Skin of body (tissue), 2 donors: Measurements from ENCODE around the gene FSTL5. TPM values are rescaled to one million over a fixed set of nuclear protein-coding genes. Genes with fewer than 3 reads are reported as not detected.
"Not testable (repeated sequence)": the region's sequence is repeated elsewhere in the genome, so short reads cannot be mapped to it uniquely, and the experiment has no call there.

Source experiments
- DNase-seq: peaks from one replicate; lab custom pipeline; 2025; lab: John Stamatoyannopoulos, UW
- total RNA-seq: library from RNA; depleted of rRNA; stranded (reverse); fragments of >200 nt; gene quantifications from one replicate; pipeline ENCODE4 v1.2.3, GENCODE V29; 2014

FSTL5 gene
- total RNA-seq, 1 donor from 2014 or later = 4.9 TPM

DNA sequence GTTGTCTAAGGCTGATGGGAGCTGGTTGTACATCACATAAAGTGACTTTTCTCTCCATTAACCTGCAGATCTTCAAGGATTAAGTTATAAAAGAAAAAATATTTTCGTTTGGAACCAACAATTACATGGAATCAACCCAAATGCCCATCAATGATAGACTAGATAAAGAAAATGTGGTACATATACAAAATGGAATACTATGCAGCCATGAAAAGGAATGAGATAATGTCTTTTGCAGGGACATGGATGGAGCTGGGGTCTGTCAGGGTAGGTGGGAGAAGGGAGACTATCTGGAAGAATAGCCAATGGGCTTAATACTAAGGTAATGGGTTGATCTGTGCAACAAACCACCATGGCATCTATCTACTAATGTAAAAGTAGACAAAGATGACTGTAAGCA is 313.2 kb downstream of the FSTL5 start:
- DNase-seq = no peak

DNA sequence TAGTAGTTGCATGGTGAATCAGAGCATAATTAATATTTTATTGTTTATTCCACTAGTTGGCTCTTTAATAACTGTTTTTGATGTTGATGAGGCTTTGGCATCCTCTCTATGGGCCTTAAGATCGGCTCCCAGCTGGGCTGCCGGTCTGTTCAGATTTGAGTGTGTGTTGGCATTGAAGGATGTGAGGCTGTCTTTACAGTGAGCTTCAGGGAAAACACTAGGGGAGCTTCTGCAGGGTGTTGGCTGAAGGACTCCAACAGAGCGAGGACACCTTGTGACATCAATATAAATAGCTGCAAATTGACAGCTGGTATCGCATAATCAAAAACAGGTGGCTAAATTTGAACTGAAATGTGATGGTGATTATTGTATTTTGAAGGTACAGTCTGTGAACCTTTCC is 322.0 kb downstream of the FSTL5 start:
- DNase-seq = no peak

DNA sequence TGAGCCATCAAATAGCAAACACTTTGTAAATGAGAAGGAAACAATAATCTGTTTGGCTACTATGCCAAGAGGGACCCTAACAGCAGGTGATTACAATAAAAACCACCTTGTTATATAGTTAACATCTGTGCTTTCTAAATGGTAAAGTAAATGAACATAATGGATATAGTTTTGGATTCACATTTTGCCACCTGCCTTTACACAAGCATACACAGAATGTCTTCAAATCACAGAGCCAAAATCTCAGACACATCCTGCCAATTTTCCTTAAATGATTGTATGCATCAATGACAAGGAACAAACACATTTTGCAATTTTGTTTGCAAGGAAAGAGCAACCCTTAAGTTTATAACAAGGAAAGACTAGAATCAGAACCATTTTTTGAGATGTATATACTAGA is 334.2 kb downstream of the FSTL5 start:
- no peak for DNase-seq

DNA sequence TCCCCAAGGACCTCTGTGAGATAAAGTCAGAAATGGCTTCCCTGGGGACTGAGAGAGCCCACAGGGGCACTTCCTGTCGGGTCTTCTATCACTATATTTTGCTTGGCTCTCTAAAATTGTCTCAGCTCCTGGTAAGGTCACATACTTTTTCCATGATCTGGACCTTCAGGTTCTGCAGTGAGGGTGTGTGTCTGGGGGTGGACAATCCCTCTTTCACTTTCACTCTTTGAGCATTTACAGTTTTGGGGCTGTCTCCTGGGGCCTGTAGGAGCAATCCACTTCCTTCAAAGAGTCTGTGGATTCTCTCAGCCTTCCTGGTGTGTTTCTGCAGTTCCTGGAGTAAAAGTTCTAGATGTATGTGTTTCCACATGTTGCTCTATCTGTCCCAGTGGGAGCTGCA is 335.7 kb downstream of the FSTL5 start:
- no peak for DNase-seq

DNA sequence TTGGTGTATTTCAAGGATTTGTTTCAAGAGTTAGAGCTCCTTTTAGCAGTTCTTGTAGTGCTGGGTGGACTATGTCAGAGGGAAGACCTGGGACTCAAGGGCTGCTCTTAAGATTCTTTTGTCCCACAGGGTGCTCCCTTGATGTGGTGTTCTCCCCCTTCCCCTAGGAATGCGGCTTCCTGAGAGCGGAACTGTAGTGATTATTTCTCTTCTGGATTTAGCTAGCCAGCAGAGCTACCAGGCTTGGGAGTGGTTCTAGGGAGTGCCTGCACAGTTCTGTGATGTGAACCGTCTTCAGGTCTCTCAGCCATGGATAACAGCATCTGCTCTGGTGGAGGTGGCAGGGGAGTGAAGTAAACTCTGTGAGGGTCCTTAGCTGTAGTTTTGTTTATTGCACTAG is 336.8 kb downstream of the FSTL5 start:
- no peak for DNase-seq

DNA sequence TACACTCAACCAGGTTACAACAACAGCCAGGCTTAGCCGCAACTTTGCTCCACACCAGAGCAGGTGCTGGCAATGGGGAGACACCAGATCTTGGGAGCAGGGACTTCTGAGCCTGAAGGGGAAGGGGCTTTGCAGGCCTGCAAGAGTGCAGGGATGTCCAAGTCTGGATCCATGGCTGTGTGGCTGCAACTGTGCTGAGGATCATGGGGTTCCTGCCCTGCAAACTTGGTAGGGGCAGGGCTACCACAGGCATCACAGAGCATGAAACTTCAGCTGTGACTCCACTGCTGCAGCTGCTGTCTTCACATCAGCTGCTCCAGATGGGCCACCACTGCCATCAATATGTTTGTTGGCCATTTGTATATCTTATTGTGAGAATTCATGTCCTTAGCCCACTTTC is 340.4 kb downstream of the FSTL5 start:
- DNase-seq = no peak

DNA sequence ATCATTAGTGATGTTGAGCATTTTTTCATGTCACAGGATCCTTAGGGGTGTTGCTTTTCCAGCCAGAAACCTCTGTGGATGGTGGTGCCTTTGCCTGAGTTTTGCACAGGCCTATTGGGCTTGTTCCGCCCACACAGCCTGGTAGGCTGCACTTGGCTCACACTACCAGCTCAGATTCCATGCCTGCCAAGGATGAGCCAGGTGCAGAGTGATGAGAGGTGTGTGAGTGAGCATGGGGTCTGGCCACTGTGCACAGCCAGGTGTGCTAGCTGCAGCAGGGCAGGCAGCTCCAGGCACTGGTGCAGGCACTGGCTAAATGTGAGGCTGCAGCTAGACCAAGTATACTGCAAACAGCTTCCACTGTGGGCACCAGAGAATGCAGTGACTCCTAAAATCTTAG is 341.6 kb downstream of the FSTL5 start:
- DNase-seq = no peak

DNA sequence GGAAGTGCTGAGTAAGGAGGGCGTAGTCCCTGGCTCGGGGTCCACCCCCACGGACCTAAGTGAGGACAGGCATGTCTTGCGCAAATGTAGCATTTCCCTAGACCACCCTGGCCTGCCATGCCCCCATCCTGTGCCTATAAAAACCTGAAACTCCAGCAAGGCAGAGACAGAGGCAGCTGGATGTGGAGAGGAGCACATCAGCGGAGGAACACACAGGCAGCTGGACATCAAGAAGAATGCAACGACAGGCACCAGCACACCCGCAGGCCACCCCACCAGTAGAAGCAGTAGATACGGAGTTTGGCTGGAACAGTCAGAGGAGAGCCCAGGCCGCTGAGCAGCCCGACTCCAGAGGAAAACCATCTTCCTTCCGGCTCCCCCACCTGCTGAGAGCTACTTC is 345.9 kb downstream of the FSTL5 start:
- no peak for DNase-seq

DNA sequence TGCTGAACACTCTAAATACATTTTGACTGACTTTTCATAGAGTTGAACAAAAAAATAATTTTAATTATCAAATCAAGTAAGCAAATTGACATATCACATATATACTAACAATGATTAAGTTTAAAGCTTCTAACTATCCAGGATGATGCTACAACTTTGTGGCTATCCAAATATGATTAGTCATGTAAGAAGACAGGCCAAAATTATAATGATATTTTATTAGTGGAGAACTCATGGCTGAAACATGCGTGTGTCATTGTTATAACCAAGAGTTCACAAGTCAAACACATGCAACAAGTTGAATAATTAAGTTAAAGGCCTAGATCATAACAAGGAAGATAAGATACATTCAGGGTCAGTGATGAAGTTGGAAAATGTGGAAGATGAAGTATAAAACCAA is 346.8 kb downstream of the FSTL5 start:
- no peak for DNase-seq

DNA sequence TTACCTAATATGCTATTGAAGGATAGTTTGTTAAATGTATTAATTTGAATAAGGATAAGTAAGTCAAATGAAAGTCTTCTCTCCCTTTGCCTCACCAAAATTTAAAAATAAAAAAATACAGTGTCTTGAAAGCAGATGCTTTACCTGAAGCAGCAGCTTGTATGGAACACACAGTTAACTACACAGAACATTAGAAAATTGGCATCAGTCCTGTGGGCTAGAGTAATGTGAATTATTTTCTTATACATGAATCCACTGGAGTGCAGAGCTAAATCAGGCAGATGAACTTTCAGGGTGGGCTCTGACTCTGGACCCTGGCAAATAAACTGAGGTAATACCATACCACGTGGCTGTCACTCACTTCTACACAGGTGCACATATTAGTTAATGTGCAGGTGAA is 348.0 kb downstream of the FSTL5 start:
- DNase-seq = no peak

DNA sequence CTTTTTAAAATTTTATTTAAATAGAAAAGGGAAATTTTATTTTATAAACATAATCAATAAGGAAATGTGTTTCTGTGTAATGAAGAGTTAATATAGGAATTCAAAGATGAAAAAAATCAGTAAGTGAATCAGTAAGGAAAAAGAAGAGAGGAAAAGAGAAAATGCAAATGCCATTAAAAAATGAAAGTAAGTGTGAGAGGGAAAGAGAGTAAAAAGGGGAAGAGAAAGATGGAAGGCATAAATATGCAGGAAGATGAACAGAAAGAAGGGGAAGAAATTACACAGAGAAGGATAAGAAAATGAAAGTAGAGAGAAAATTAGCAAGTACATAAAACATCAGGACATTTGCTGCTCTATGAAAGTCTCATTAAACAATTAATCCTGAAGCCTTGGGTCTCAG is 349.9 kb downstream of the FSTL5 start:
- DNase-seq = no peak

DNA sequence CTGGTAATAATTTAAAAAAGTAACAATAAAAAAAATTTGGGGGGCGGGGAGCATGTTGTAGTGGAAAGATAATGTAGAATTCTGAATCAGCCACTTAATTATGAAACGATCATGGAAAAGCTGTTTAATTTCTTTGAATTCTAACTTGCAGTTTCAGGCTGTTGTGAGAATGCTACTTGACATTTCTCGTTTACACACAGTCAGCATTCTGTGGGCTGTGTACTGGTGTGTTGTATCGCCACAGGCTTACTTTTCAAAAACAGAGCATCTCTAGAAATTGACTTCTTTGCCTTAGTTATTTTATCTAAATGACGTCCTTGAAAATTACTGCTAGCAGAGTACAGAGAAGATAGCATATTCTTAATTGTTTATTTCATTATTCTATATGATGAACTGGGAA is 350.4 kb downstream of the FSTL5 start:
- DNase-seq = no peak

DNA sequence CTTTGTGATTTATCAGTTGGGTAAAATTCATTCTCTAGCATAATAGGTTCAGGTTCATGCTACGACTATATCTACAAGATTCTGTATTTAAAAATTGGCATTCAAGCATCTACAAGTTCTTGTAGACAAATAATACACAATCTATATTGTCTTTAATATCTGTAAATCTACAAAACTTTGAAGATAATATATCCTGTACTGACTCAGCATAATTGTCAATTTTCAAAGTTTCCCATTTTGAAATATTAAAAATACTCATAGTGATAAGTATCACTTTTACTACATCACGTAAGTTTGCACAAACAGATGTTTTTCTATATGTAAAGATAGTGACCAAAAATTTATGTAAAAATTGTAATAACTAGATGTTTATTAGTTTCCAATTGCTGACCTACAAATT is 360.6 kb downstream of the FSTL5 start:
- DNase-seq = no peak

DNA sequence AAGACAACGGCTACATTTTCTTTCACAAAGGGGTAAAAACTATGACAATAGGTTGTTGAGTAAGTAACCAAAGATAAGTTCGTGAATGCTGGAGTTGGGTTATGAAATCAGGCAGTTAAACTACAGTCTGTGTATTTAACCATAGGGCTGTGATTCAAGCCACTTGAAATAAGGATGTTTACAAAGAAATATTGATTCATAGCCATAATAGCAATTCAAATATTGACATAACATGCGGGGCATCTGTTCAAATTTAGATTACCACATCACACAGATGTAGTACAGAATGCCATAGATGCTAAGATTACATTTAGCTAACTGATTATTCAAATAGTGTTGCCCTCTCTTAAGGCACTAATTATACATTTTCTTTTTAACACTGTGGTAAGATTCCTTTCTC is 364.1 kb downstream of the FSTL5 start:
- no peak for DNase-seq

DNA sequence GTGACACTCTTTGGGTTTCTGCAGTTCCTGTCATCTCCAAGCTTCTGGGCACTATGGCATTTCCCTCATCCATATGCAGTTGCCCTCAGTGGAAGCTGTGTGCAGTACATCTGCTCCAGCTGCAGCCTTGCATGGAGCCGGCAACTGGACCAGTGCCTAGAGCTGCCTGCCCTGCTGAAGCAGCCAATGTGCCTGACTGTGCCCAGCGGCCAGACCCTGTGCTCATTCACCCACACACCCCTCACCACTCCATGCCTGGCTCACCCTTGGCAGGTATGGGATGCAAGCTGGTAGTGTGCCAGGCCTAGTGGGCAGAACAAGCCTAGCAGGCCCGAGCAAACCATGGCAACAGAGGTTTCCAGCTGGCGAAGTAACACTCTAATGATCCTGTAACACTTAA is 370.8 kb downstream of the FSTL5 start:
- no peak for DNase-seq

DNA sequence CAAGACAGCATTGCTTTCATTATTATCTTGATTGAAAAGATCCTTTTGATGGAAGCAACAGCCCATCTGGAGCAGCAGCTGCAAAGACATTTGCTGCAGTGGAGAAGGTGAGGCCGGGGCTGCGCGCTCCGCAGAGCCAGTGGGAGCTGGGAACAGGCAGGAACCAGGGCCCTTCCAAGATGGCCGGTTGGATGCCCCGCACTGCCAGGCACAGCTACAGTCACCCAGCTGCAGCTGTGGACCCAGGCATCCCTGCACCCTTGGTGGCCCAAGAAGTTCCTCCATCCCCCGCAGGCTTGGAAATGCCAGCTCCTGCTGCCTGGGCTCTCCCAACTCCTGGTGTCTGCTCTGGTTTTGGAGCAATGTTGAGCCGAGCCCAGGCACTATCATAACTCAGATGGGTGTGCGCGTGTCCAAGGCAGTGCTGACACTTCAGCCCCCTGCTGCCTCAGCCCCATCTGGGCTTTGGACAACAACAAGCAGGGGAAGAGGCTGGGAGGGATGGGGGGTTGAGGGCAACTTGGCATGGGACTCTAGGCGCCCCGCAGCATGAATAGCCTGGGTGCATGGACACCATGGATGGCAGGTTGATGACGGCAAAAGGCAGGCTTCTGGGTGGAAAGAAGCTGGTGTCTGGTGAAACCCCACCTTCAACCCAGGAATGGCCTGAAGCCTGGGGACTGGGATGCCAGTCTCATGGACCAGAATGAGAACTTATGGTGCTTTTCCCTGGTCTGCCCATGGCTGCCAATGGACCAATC is 371.8 kb downstream of the FSTL5 start:
- no peak for DNase-seq

DNA sequence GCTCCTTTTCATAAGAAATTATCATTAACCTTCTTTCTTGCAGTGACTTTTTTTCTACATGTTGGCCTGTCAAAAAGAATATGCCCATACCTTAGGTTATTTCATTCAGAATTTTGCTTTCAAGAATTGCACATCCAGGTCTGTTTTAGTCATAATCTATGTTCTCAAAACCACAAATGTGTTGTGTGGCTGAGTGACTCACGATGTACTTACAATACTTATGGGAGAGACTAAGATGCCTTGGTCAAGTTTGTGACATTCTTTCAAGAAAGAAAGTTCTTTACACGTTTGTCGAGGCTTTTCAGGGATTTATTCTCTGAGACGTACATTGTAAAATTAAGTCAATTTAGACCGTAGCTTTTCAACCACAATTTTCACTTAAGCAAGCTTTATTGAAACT is 396.7 kb downstream of the FSTL5 start:
- DNase-seq = no peak

DNA sequence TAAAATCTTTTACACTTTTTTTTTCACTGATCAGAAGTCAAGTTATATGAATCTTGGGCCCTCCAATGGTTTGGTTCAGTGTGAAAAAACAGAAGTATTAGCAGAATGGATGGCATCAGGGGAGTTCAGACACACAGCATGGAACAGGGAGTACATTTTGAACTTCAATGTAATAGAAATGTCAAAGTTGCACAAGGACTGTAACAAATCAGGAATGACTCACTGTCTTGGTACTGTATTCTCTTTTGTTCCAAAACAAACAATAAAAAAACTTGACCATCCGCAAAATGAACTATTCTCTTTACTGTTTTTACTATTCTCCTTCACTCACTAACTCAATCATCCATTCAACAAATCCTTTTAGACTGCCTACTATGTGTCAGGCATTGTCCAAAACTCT is 401.0 kb downstream of the FSTL5 start:
- no peak for DNase-seq

DNA sequence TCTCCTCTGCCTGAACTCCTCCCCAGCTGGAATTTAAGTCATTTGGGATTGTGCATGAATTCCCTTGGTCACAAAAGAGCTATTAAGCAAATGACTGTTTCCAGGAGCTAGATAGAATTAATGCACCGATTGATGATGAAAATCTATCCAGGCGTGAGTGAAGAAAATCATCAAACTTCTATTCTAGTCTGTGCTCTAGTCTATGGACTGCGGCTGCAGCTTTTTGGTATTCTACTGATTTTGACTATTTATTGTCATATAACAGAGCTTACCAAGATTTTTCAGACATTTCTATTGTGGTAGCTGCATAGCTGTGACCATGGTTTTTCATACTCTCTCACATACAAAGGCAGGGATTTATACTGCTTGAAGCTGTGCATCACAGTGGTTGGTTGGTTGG is 403.8 kb downstream of the FSTL5 start:
- no peak for DNase-seq

DNA sequence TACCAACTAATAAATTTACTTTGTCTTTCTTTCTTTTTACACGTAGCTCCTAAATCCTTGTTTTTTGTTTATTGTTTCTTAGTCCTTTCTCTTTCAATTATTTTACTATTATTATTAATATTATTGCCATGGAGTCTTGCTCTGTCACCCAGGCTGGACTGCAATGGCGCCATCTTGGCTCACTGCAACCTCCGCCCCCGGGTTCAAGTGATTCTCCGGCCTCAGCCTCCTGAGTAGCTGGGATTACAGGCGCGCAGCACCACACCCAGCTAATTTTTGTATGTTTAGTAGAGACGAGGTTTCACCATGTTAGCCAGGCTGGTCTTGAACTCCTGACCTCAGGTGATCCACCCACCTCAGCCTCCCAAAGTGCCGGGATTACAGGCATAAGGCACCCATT is 405.4 kb downstream of the FSTL5 start:
- DNase-seq = not testable (repeated sequence)

DNA sequence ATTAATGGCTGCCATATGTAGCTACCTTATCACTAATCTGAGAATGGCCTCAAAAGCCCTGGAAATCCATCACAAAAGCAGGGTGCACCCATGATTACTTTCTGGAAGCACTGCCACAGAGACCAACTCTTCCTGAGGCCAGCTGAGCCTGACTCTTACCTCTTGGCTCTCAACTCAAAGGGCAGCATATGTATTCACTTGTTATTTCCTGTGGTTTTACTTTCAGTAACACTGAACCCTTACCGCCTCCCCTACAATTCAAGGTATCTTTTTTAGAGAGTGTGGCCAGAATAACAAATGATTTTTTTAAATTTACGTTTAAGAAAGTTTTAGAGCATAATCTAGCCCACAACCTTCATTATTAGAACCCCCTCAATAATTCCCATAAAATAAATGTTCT is 434.9 kb downstream of the FSTL5 start:
- DNase-seq = no peak

DNA sequence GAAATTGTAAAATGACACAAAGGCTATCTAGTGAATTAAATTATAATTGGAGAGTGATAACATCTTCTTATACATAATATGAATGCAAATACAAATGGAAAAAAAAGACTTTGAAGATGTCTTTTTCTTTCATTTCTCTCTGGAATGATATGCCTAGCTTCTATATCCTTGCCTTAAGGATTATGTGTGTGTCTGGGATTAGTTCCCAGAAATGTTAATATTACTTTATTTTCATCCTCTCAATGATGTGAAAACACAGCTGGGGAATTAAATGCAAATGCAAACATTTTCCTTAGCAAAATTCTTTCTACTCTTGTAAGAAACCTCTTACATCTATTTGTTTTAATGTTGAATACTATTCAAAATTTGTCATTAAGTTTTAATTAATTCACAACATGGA is 441.9 kb downstream of the FSTL5 start:
- no peak for DNase-seq

DNA sequence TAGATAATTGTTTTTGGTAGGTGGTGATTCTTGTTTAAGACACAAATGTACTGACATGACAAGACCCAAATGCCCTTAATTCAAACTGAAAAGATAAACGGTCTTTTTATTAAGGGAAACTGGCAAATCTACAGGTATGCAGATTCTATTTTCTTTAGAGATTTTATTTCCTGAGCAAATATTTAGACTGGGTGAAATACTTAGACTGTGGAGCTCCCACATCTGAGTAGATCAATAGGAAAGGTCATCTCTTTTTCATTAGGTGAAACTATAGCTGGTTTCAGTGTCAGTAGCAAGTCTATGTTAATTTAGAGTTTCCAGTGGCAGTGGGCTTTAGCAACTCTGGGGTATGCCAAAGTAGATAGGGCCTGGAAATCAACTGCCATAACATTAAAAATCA is 446.7 kb downstream of the FSTL5 start:
- DNase-seq = no peak

DNA sequence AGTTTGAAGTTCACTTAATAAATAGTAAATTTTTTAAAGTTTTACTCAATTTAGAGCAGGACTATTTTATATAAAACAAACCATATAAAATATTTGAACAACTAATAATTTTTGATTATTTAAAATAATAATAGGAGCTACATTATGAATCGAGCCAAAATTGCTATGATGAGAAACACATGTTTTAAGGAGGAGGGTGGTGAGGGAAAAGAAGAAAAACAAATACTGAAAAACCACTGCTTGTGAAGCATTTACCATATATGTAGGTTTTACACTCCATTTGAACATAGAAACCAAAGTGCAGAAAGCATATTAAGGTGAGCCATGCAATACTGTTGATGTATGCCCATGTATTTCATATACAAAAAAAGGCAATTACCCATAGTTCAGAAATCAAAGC is 448.9 kb downstream of the FSTL5 start:
- DNase-seq = no peak
